GM18520 (cell line): ENCODE results near the gene EPDR1.

Experiments
- ATAC-seq: cut with Tn5 transposase; IDR thresholded peaks from one replicate; pipeline ENCODE4 v1.9.1; 2021; ENCODE audit not compliant: unreplicated experiment

EPDR1 gene

DNA sequence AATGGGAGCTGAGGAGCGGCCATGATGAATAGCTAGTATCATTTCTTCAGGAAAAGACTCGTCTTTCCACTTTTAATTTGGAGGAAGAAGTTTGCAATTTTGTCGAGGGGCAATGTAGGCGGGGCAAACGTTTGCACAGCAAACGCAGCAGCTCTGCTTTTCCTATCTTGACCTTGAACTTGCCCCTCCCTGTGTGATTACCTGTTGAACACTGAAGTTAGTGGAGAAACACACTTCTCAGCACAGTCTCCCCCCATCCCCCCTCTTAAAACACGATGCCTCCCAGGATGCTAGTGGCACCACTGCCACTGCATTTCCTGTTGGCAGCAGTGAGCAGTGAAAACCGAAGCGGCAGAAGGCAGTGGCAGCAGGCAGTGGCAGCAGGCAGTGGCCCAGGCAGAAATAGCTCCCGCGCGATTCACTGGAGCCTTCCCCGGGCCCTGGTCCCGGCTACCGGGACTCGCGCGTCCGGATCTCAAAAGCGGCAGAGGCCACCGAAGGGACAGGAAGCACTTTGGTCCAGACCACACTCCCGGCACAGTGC lies at the start of gene EPDR1:
Gene EPDR1 (plus strand): TSS at position 336 of the 544 bp plus-strand sequence. CDS start 300 bp downstream, outside the sequence.
- ATAC-seq = no peak

DNA sequence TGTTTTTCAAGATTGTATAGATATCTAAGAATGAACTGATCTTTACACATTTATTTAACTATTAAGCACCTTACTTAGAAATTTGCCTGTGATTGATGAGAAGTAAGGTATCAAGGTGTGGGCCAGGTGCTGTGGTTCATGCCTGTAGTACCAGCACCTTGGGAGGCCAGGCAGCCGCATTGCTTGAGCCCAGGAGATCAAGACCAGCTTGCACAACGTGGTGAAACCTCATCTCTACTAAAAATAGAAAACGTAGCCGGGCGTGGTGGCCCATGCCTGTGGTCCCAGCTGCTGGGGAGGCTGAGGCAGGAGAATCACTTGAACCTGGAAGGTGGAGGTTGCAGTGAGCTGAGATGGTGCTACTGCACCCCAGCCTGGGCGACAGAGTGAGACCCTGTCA lies 38.4 kb upstream of the EPDR1 start:
- no peak for ATAC-seq

DNA sequence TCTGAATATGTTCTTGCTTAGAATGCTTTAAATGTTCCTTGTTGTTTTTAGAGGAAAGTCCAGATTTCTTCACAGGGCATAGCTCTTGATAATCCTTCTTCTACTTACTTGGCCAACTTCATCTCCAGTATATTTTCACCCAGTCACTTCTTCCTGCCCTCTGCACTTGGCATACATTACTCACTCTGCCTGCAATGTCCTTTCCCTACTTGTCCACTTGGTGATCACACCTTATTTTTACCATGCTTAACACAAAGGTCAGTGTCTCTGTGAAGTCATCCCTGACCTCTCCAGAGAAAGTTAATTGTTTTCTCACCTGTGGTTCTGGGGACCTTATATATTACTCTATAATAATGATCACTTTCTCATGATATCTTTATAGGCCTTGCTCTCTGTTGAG lies 27.1 kb upstream of the EPDR1 start:
- no peak for ATAC-seq

DNA sequence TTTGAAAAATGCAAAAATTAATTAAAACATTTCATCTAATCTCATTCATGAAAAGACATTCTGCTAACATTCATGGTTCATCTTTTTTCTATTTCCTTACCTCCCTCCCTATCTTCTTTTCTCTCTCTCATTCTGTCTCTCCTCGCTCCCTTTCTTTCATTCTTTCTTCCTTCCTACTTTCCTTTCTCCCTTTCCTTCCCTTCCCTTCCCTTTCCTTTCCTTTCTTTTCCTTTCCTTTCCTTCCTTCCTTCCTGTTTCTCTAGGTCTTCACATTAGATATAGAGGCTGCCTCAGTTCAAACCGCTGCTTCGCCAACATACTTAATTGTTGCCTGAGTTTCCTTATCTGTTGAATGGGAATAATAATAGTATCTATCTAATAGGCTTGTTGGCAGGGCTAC lies 25.8 kb upstream of the EPDR1 start:
- ATAC-seq = no peak

DNA sequence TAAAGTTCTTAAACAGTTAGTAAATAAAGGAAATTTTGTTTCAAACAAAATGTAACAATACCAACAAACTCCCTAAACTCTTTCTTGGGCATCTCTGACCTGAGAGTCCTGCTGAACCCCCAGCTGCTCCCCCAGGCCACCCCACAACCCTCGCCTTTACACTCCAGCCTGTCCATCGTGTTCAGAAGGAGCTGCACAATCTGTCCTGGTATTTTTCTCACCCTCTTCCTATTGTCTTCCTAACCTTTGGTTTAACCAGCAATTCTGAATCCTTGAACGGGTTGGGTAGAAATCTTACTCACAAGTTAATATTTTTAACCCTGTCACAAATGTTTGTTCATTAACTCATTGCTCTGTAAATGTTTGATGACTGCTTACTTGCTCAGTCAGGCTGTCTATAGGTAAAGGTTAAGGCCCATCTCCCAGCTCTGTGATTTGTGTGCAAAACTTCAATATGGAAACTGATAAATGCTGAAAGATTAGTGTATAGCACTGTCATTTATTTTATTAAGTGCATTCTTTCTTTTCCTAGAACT lies 20.7 kb upstream of the EPDR1 start:
- ATAC-seq = no peak

DNA sequence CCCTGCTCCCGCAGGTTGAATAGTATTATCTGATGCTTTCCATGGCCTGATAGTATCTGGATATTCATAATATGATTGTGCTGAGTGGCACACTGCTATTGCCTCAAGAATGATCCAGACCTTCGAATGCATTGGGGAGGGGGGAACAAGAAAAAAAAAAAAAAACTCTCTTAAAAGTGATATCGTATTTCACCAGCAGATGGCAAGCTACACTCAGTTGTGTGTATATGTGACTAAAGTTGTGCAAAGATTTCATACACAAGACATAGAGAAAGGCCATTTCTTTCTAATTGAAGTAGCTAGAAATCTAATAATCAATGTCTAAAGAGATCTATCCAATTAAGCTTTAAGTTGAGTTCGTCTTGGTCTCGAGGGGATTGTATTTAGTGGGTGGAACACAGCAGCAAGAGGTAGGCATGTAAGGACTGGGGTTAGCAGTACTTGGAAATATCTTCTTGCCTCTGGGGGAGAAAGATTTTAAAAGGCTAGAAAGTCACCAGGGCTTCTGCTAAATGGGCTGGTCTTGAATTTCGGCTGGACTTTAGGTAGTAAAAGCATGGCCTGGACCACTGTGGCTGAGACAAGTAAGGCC lies 19.1 kb upstream of the EPDR1 start:
- no peak for ATAC-seq

DNA sequence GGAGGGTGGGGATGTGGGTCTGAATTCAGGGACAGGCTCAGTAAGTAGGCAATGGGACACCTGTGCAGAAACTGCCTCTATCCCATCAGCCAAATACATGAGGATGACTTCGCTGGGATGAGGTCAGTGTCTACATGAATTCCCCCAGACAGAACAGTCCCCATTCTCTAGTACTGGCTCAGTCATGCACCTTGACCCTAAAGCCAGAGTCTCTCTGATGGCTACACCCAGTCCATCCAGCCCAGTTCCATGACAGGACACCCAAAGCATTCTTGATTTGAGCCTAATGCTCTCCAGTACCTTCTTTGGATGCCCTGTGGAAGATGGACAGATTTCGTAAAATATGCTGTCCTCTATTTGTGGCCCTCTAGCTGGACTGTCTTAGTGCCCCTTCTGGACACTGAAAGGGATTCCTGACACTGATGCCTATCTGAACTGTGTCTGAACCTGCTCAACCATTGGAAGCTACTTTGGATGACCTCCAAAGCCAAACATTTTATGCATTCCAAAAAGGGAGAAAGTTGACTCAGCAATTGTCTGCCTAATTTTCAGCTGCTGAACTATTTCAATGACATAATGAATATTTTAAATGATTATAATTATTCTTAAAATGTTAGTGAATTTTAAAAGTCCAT lies 18.4 kb upstream of the EPDR1 start:
- no peak for ATAC-seq

DNA sequence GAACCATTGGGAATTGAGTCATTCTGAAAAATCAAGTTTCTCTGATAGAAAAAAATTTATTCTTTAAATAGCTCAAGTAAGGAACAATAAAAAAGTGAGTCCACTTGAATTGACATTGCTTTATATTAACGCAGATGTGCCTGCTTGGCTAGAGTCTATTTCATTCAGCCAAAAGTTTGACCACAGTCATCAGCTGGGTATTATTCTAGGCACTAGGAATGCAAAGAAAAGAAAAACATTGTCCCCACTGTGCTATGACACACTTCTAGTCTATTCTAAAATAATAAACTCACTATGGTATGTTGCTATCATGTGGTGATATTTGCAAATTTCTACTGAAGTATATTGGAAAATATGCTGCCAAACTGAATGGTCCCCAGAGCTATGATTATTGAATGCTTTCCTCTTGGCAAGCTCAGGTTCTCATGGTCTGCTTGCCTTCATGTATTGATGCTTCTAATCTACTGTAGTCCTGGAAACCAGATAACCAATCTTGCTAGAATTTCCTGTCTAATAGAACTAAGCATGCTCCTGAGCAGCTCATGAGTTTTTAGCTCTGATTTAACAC lies 12.1 kb upstream of the EPDR1 start:
- ATAC-seq = no peak

DNA sequence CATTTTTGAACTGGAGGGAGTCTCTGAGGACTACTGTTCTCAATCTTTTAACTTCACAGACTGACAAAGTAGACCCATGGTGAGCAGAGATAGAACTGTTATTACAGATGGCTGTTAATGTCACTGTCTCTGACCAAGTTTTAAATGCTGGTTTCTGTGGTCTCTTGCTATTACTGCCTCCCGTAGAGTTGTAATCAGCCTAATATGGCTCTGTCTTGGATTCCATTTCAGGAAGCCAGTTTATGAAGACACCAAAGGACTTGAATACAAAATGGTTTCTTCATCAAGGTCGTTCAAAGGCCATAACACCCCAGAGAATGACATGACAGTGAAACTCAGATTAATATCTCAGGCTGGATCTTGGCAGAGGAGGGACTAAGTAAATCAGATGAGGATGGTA lies 7.7 kb upstream of the EPDR1 start:
- ATAC-seq = no peak

DNA sequence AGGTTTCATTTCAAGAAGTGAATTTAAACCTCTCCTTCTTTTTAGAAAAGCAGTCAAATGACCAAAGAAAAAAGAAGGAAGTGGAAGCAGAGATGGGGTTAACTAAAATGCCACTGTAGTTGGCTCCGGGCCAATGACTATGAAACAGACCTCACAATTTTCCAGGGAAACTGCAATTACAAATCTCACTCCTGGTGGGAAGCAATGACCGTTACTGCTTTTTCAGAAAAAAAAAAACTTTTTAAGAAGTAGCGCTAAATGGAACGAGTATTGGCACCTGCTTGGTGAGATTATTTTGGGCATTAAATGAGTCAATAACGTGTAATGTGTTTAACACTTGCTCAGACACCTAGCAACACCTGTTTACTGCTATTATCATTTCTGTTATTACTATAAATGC lies 5.0 kb upstream of the EPDR1 start:
- ATAC-seq = peak; percentile 66

DNA sequence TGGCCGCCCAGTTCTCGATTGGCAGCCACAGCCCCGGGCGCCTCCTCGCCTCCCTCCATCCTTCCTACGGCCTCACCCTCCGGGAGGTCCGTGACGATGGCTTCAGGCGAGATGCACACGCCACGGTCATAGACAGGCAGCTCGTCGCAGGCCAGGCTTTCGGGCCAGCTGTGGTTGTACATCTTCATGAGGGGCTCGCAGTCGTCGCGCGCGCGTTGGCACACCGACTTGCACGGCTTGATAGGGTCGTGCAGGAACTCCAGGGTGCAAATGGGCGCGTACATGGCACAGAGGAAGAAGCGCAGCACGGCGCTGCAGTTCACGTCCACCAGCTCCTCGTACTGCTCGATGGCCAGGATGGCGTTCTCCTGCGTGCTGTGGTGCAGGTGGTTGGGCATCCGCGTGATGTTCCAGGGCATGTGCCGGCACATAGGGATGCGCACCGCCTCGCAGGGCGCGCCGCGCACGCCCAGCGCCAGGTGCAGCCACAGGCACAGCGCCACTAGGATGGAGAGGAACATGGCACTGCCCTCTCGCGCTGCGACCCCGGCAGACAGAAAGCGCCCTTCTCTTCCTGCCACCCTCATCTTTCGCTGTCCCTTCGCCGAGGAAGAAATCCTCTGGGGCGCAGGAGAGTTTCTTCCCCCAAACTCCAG lies 4.3 kb upstream of the EPDR1 start:
- no peak for ATAC-seq

DNA sequence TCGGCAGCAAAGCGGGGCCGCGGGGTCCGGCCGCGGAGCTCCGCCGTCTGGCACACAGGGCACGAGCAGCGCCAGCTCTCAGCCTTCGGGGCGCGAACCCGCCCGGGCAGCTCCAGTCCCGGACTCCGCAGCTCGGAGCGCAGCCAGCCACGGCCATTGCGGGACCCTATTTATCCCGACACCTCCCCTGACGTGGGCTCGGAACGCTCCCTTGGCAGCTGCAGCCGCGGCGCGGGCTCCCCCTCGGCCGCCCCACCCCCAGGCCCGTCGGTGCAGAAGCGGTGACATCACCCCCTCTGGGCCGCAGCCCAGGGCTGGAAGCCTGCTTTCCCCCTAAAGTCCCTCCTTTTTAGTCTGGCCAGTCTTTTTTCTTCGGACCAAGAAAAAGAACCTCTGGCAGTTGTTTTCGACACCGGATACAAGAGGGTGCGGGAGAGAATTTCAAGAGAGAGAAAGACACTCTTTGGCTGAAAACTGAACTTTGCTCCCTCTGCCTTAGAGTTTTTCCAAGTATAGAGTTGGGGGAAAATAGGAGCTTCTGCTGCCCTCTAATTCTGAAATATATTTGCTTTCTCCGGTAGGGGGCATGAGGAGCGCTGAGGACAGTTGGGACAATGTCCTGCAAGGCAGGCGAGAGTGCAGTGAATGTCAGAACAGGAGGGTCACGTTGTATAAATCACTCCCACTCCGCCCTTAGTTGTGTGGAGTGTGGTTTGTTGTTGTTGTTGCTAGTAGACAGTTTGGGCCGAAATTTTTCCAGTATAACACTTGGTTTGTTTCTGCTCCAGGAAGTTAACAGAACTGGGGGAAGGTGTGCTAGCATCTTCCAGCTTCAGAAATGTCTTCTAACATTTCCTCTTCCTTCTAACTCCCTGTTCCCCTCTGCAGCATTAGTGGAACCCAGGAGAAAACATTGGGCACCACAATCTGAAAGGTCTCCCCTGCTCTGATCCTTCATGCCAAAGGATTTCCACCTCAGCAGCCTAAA lies 3.5 kb upstream of the EPDR1 start, which contains the start of gene SFRP4:
Gene SFRP4 (minus strand): TSS at position 145 of the 988 bp plus-strand sequence. CDS start 280 bp downstream, outside the sequence.
- ATAC-seq = no peak

DNA sequence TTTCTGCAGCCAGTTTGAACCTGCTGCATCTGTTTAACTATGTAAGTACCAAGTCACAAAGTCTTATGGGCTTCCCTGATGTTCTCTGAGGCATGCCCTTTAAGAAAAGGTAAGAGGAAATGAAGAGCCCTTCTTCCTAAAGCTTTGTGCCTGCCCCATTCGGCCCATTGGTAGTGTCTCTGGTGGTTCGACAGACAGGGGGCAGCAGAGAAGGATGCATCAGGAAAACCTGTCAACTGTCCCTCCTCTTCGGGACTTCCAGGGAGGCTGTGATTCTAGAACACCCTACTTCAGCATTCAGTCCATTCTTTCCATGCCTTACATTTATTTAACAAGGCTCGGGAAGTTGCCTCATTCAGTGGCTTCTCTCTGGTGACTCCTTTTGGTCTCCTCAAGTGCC lies 1.9 kb upstream of the EPDR1 start:
- no peak for ATAC-seq

DNA sequence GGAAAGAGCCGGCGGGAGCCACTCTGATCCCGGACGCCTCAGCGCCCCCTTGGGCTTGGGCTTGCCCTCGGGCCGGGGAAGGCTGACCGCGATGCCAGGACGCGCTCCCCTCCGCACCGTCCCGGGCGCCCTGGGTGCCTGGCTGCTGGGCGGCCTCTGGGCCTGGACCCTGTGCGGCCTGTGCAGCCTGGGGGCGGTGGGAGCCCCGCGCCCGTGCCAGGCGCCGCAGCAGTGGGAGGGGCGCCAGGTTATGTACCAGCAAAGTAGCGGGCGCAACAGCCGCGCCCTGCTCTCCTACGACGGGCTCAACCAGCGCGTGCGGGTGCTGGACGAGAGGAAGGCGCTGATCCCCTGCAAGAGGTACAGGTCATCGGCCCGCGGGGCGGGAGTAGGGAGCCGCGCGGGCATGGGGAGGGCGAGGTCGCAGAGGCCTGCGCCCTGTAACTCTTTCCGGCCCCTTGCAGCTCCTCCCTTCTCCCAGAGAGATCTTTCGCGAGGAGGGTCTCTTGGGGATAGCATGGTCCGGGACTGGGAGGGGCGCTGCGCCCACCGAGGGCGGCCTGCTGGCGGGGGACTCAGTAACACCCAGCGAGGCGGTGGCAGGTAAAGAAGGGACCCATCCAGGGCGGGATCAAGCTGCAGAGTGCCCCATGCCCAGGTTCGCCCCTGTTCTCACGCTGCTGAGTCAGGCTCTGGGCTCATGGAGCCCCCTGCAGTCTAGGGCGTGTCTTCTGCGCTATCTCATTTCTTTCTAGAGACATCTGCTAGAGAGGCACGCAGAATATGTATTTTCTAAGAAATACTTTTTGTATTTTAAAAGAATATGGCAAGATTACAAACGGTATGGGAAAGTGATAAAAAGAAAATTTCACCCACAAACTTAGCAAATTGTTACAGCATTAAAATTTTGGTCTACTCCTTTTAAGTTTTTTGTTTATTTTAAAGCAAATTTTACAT lies 687 bp downstream of the EPDR1 start:
- ATAC-seq = no peak

DNA sequence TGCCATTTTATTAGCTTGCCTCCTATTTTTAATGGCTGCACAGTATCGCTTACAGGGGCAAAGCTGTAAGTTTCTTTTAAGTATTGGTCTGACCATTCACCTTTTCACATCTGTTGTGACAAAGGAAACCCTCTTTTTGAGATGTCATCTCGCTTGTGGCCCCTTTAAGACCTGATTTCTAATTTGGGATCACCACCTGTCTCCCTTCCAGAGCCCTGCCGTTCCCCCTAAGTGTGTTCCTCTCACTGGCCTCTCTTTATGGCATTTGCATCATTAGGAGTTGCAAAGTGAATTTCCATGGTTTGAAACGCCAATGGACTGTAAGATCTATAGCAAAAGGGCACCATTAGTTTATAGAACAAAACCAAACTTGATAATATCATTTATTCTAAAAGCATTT lies 1.4 kb downstream of the EPDR1 start:
- no peak for ATAC-seq

DNA sequence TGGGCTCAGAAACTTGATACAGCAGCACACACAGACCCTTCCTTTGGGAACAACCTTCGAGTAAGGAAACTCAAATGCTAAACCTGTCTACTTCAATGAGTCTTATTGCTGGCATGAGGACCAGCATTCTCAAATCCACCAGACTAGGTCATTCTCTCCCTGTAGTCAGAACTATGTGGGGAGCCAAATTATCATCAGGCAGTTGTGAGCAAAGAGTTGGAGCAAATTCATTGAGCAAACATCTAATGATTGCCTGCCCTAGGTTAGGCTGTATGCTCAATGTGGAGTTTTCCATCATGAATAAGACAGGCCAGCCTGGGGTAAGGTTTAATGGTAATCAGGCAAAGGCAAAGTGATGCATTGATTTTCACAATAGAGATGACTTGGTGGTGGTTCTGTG lies 3.6 kb downstream of the EPDR1 start:
- ATAC-seq = no peak

DNA sequence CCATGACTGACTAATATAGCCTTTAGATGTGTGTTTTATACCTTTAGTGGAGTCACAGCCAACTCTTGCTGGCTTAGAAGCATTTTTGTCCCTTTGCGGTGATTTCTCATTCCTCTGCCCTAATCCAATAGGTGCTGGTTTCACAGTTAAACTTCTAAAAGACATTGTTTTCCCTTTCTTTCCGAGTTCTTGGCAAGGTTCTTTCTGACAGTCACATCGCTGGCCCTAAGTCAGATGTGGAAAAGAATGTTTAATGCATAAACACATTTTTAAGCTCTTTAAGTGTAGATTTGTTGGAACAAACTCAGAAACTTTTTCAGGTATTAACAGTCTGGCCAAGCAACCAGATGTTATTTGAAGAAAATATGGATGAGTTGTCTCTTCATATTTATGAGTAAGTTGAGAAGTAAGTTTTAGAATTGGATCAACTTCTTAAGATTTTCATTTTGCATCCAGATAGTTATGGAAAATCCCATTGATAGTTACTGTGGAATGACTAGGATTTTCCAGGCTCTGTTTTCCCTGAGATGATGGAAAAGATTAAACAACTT lies 4.1 kb downstream of the EPDR1 start:
- no peak for ATAC-seq

DNA sequence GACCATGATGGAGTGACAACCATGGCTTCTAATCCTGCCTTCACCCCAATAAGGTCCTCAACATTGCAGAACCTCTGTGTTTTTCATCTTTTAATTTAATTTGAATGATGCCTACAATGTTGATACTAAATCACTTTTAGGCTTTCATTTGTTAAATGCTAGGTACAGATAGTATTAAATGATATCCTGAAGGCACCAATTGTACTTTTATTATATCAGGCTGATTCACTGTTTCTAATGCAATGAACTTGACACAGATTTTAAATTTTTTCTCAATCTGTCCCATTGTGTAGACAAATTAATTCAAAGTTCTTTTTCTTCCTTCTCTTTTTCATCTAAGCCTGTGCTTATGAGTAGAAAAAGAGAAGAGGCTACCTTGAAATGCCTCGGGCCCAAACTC lies 5.2 kb downstream of the EPDR1 start:
- no peak for ATAC-seq
